WTC11 (cell line): ENCODE data around the gene SGMS1. TPM values are rescaled to one million over a fixed set of nuclear protein-coding genes. Genes with fewer than 3 reads are reported as not detected.

Source experiments
- ATAC-seq: fragments of 200-7000 bp; cut with Tn5 transposase; 2 replicates; pipeline ENCODE4 v1.10.0; 2021; ENCODE audit warnings: mild to moderate bottlenecking, moderate library complexity
- CTCF ChIA-PET: fragments of 300-600 bp; sonication (Branson Sonifier 250); formaldehyde crosslinking; loops from one replicate; lab custom pipeline; 2021; ENCODE audit warnings: antibody characterized with exemption; lab: Charles Lee
- POLR2A ChIA-PET: fragments of 350-600 bp; sonication (Branson Sonifier 250); formaldehyde crosslinking; loops from one replicate; lab custom pipeline; 2021; ENCODE audit warnings: antibody characterized with exemption; lab: Charles Lee
- DNase-seq: peaks from one replicate; pipeline ENCODE4 v3.0.0; 2021; ENCODE audit warnings: low spot score
- H3K27ac Mint-ChIP-seq: 2 replicates; pipeline ENCODE4 v1.8.0; 2021; ENCODE audit warnings: mixed read lengths
- H3K27me3 Mint-ChIP-seq: 2 replicates; pipeline ENCODE4 v1.8.0; 2021; ENCODE audit warnings: low read depth, mild to moderate bottlenecking, moderate library complexity, mixed read lengths
- H3K36me3 Mint-ChIP-seq: 2 replicates; pipeline ENCODE4 v1.8.0; 2021; ENCODE audit warnings: mixed read lengths
- H3K4me1 Mint-ChIP-seq: 2 replicates; pipeline ENCODE4 v1.8.0; 2022; ENCODE audit warnings: mixed read lengths
- H3K4me3 Mint-ChIP-seq: 2 replicates; pipeline ENCODE4 v1.8.0; 2021; ENCODE audit warnings: mild to moderate bottlenecking, moderate library complexity, mixed read lengths
- H3K9me3 Mint-ChIP-seq: 2 replicates; pipeline ENCODE4 v1.8.0; 2021; ENCODE audit warnings: mixed read lengths
- CREB1 ChIP-seq: sonication (generic); formaldehyde crosslinking; IDR thresholded peaks from 2 replicates; pipeline ENCODE4 v1.8.0; 2023; ENCODE audit warnings: mild to moderate bottlenecking, missing genetic modification reagents
- EMX1 ChIP-seq: fragments of 250-450 bp; sonication (Bioruptor Pico); IDR thresholded peaks from 2 replicates; pipeline ENCODE4 v1.8.0; 2021; ENCODE audit warnings: mild to moderate bottlenecking
- ESRRA ChIP-seq: sonication (generic); formaldehyde crosslinking; IDR thresholded peaks from 2 replicates; pipeline ENCODE4 v1.8.1; 2022; ENCODE audit warnings: mild to moderate bottlenecking, missing genetic modification reagents, borderline replicate concordance
- FOXK1 ChIP-seq: sonication (generic); formaldehyde crosslinking; IDR thresholded peaks from 2 replicates; pipeline ENCODE4 v1.8.0; 2022; ENCODE audit warnings: mild to moderate bottlenecking, moderate library complexity, missing genetic modification reagents
- GABPB1 ChIP-seq: sonication (generic); formaldehyde crosslinking; IDR thresholded peaks from 2 replicates; pipeline ENCODE4 v1.8.1; 2023; ENCODE audit warnings: mild to moderate bottlenecking, missing genetic modification reagents
- IRF2 ChIP-seq: sonication (generic); formaldehyde crosslinking; IDR thresholded peaks from 2 replicates; pipeline ENCODE4 v1.8.0; 2022; ENCODE audit warnings: low read depth, missing genetic modification reagents, borderline replicate concordance
- NFYB ChIP-seq: sonication (generic); formaldehyde crosslinking; conservative IDR thresholded peaks from 2 replicates; pipeline ENCODE4 v1.8.0; 2022; ENCODE audit warnings: low read depth, missing genetic modification reagents
- SOX15 ChIP-seq: fragments of 250-450 bp; sonication (Bioruptor Pico); IDR thresholded peaks from 2 replicates; pipeline ENCODE4 v1.9.0; 2021; ENCODE audit warnings: mild to moderate bottlenecking
- ZNF219 ChIP-seq: sonication (generic); formaldehyde crosslinking; IDR thresholded peaks from 2 replicates; pipeline ENCODE4 v1.8.0; 2023; ENCODE audit warnings: missing genetic modification reagents, mild to moderate bottlenecking, borderline replicate concordance
- ZNF423 ChIP-seq: fragments of 250-450 bp; sonication (Bioruptor Pico); IDR thresholded peaks from 2 replicates; pipeline ENCODE4 v2.1.2; 2022; ENCODE audit warnings: mild to moderate bottlenecking, moderate library complexity
- total RNA-seq: library from RNA; stranded (reverse); gene quantifications from 3 replicates; pipeline ENCODE4 v1.2.3, GENCODE V29; 2021
- TF ChIP-seq, protein P1 (sequence below): fragments of 250-450 bp; sonication (Bioruptor Pico); conservative IDR thresholded peaks from 2 replicates; pipeline ENCODE4 v1.9.0; 2021; ENCODE audit warnings: mild to moderate bottlenecking
- TF ChIP-seq, protein P2 (sequence below): sonication (generic); formaldehyde crosslinking; IDR thresholded peaks from 2 replicates; pipeline ENCODE4 v1.8.0; 2023; ENCODE audit warnings: mild to moderate bottlenecking, missing genetic modification reagents
- TF ChIP-seq, protein P3 (sequence below): fragments of 250-450 bp; sonication (Bioruptor Pico); IDR thresholded peaks from 2 replicates; pipeline ENCODE4 v1.8.0; 2021; ENCODE audit warnings: mild to moderate bottlenecking
- TF ChIP-seq, protein P4 (sequence below): fragments of 250-450 bp; sonication (Bioruptor Pico); IDR thresholded peaks from 2 replicates; pipeline ENCODE4 v2.1.2; 2022; ENCODE audit warnings: mild to moderate bottlenecking, moderate library complexity
- TF ChIP-seq, protein P5 (sequence below): sonication (generic); formaldehyde crosslinking; IDR thresholded peaks from 2 replicates; pipeline ENCODE4 v1.8.1; 2023; ENCODE audit warnings: mild to moderate bottlenecking, missing genetic modification reagents, borderline replicate concordance
- TF ChIP-seq, protein P6 (sequence below): sonication (generic); formaldehyde crosslinking; IDR thresholded peaks from 2 replicates; pipeline ENCODE4 v1.8.0; 2023; ENCODE audit warnings: missing genetic modification reagents
- TF ChIP-seq, protein P7 (sequence below): sonication (generic); formaldehyde crosslinking; IDR thresholded peaks from 2 replicates; pipeline ENCODE4 v1.8.0; 2022; ENCODE audit warnings: mild to moderate bottlenecking, missing genetic modification reagents

SGMS1 gene
- total RNA-seq, 1 experiment from 2014 or later: 13.2 TPM

DNA sequence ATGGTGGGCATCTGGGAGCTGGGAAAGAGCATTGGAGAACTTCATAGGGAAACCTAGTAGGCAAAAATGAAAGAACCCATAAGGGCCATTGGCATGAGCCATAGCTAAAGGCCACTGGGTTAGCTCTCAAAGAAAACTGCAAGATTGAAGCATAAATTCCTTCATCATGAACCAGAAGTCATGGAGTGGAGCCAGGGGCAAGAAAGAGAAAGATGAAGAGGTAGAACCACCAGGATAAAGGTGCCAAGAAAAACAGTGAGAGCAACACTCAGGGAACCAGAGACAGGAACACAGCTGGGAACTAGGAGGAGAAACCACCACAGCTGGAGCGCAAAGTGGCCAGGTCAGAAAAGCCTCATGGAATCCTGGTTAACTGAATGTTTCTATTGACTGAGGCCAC, 11.5 kb upstream of the SGMS1 start (continued):
- TF ChIP-seq, protein P1, sequence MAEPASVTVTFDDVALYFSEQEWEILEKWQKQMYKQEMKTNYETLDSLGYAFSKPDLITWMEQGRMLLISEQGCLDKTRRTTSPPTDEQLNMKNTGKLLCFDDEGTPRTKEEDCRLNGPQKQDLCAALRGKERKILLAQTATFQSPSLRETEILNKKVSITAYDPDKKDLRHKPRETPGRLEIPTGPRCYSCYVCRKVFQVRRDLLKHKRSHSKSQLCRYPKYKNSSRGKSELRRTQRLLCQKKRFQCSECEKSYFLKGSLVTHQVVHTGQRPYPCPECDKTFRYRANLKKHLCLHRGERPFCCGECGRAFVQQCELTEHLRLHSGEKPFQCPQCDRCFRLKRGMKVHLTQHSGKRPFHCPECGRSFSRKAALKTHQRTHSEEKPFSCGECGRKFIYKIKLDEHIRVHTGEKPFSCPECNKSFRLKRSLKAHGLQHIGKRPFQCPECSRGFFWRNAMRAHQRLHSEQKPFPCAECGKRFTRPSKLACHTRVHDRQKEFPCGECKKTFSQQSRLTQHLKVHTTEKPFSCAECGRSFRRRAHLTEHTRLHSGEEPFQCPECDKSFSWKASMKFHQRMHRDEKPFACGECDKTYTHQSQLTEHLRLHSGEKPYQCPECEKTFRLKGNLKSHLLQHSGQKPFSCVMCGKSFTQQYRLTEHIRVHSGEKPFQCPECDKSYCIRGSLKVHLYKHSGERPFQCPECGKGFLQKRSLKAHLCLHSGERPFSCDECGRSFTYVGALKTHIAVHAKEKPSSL (CRISPR knock-in tag): no peak
- no peak for TF ChIP-seq ZNF423 (CRISPR knock-in tag)
- TF ChIP-seq, protein P2, sequence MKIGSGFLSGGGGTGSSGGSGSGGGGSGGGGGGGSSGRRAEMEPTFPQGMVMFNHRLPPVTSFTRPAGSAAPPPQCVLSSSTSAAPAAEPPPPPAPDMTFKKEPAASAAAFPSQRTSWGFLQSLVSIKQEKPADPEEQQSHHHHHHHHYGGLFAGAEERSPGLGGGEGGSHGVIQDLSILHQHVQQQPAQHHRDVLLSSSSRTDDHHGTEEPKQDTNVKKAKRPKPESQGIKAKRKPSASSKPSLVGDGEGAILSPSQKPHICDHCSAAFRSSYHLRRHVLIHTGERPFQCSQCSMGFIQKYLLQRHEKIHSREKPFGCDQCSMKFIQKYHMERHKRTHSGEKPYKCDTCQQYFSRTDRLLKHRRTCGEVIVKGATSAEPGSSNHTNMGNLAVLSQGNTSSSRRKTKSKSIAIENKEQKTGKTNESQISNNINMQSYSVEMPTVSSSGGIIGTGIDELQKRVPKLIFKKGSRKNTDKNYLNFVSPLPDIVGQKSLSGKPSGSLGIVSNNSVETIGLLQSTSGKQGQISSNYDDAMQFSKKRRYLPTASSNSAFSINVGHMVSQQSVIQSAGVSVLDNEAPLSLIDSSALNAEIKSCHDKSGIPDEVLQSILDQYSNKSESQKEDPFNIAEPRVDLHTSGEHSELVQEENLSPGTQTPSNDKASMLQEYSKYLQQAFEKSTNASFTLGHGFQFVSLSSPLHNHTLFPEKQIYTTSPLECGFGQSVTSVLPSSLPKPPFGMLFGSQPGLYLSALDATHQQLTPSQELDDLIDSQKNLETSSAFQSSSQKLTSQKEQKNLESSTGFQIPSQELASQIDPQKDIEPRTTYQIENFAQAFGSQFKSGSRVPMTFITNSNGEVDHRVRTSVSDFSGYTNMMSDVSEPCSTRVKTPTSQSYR (CRISPR knock-in tag): no peak
- TF ChIP-seq, protein P3, sequence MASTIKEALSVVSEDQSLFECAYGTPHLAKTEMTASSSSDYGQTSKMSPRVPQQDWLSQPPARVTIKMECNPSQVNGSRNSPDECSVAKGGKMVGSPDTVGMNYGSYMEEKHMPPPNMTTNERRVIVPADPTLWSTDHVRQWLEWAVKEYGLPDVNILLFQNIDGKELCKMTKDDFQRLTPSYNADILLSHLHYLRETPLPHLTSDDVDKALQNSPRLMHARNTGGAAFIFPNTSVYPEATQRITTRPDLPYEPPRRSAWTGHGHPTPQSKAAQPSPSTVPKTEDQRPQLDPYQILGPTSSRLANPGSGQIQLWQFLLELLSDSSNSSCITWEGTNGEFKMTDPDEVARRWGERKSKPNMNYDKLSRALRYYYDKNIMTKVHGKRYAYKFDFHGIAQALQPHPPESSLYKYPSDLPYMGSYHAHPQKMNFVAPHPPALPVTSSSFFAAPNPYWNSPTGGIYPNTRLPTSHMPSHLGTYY: no peak
- no peak for TF ChIP-seq ESRRA (CRISPR knock-in tag)
- TF ChIP-seq, protein P4, sequence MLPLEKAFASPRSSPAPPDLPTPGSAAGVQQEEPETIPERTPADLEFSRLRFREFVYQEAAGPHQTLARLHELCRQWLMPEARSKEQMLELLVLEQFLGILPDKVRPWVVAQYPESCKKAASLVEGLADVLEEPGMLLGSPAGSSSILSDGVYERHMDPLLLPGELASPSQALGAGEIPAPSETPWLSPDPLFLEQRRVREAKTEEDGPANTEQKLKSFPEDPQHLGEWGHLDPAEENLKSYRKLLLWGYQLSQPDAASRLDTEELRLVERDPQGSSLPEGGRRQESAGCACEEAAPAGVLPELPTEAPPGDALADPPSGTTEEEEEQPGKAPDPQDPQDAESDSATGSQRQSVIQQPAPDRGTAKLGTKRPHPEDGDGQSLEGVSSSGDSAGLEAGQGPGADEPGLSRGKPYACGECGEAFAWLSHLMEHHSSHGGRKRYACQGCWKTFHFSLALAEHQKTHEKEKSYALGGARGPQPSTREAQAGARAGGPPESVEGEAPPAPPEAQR: no peak

DNA sequence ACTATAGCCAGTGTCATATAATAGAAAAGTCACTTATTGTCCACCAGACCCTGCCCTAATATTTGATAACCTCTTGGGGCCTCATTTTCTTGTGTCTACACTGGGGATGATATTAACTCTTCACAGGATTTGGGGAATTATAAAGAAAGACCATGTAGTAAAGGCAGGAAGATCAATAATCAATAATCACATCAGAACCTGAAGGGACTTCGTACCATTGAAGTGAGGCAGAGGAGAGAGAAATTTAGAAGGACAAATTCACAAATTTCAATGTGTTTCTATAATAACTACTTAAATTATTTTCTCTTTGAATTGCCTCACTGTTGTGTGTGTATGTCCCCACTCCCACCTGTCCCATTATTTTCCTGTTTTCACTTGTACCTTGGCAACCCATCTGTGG, 10.7 kb upstream of the SGMS1 start:
- Mint-ChIP-seq H3K27ac (no peak overlapping the region), H3K36me3 (no peaks in the 10 kb centered on the region), H3K4me3 (no peak overlapping the region), H3K9me3 (no peaks in the 10 kb centered on the region), H3K4me1 (peaks cover 23% of the 10 kb centered on the region), H3K27me3 (no peaks in the 10 kb centered on the region)
- ChIA-PET CTCF (no interaction called here), POLR2A (no interaction called here)
- ATAC-seq (no peak), DNase-seq (no peak)
- TF ChIP-seq, protein P5, sequence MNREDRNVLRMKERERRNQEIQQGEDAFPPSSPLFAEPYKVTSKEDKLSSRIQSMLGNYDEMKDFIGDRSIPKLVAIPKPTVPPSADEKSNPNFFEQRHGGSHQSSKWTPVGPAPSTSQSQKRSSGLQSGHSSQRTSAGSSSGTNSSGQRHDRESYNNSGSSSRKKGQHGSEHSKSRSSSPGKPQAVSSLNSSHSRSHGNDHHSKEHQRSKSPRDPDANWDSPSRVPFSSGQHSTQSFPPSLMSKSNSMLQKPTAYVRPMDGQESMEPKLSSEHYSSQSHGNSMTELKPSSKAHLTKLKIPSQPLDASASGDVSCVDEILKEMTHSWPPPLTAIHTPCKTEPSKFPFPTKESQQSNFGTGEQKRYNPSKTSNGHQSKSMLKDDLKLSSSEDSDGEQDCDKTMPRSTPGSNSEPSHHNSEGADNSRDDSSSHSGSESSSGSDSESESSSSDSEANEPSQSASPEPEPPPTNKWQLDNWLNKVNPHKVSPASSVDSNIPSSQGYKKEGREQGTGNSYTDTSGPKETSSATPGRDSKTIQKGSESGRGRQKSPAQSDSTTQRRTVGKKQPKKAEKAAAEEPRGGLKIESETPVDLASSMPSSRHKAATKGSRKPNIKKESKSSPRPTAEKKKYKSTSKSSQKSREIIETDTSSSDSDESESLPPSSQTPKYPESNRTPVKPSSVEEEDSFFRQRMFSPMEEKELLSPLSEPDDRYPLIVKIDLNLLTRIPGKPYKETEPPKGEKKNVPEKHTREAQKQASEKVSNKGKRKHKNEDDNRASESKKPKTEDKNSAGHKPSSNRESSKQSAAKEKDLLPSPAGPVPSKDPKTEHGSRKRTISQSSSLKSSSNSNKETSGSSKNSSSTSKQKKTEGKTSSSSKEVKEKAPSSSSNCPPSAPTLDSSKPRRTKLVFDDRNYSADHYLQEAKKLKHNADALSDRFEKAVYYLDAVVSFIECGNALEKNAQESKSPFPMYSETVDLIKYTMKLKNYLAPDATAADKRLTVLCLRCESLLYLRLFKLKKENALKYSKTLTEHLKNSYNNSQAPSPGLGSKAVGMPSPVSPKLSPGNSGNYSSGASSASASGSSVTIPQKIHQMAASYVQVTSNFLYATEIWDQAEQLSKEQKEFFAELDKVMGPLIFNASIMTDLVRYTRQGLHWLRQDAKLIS (CRISPR knock-in tag): no peak
- TF ChIP-seq SOX15 (CRISPR knock-in tag) (no peak), IRF2 (CRISPR knock-in tag) (no peak), ZNF219 (CRISPR knock-in tag) (no peak), CREB1 (CRISPR knock-in tag) (no peak), NFYB (CRISPR knock-in tag) (no peak), EMX1 (no peak), FOXK1 (no peak), GABPB1 (CRISPR knock-in tag) (no peak)
- TF ChIP-seq, protein P6, sequence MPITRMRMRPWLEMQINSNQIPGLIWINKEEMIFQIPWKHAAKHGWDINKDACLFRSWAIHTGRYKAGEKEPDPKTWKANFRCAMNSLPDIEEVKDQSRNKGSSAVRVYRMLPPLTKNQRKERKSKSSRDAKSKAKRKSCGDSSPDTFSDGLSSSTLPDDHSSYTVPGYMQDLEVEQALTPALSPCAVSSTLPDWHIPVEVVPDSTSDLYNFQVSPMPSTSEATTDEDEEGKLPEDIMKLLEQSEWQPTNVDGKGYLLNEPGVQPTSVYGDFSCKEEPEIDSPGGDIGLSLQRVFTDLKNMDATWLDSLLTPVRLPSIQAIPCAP (CRISPR knock-in tag): no peak
- TF ChIP-seq, protein P4: no peak
- TF ChIP-seq, protein P7, sequence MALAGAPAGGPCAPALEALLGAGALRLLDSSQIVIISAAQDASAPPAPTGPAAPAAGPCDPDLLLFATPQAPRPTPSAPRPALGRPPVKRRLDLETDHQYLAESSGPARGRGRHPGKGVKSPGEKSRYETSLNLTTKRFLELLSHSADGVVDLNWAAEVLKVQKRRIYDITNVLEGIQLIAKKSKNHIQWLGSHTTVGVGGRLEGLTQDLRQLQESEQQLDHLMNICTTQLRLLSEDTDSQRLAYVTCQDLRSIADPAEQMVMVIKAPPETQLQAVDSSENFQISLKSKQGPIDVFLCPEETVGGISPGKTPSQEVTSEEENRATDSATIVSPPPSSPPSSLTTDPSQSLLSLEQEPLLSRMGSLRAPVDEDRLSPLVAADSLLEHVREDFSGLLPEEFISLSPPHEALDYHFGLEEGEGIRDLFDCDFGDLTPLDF (CRISPR knock-in tag): no peak
